Inflammatory macrophage treated with lipopolysaccharide for 4 hours (primary cell): ENCODE measurements around the gene ACVR1.
"Not testable (repeated sequence)": the region's sequence is repeated elsewhere in the genome, so short reads cannot be mapped to it uniquely, and the experiment has no call there.

Source experiments
- DNase-seq: peaks from one replicate; pipeline ENCODE4 v3.0.0-alpha.2; 2020

ACVR1 gene

GRCh38 chr2:157748371-157749142 is 127.6 kb downstream of the ACVR1 start:
- no peak for DNase-seq

DNA sequence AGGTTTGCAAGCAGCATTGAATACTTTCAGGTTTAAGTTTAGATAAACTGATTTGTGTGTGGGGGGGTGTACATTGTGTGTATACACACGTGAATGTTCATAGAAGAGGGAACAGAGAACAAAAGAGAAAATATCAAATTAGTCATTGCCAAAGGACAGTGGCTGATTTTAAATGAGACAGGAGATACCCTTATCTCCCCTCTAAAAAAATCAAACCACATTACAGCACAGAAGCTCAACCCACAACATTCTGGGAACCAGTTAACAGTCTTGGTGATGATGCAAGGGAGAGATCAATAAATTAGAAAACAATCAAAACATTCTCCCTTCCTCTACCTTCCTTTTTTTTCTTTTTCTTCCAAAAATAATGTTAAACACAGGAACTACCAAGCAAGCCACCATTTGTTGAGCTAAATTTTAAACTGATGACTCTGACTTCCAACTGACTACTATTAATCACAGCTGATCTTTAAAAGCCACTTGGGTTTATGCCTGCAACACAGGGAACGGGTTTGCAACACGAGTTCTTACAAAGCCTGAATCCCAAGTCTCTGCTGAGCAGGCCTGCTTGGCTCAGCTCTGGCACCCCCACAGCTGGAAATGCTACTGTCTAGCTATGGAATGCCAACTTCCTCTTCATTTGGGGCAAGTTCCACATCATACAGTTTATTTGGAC is 128.3 kb downstream of the ACVR1 start:
- no peak for DNase-seq

GRCh38 chr2:157747280-157747679 is 128.8 kb downstream of the ACVR1 start:
- no peak for DNase-seq

DNA sequence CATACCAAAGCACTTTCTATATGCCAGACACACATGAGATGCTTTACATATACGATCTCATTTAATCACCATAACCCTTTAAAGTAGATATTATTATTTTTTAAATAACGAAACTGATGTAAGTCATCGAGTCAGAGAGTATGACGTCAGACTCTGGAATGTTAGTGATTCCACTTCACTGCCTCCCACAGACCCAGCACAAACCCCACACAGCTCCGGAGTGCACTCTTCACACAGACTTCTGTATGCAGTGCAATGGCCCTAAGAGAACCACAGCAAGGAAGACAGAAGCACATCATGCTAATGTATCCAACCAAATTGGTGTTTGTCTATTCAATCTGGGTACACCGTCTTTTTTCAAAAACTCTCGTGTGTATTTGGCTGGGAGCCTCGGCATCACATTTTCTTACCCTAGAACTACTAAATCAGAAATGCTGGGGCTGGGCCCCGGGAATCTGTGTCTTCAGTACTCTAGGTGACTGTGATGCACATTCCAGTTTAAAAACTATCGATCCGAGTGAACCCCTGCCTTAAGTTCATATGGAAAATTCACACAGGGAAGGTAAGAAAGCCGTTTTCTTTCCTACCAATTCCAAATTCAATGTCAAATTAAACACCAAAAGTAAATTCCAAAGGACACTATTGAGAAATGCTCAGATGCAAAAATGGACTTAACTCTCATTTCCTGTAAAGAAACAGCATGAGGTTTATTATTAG is 129.7 kb downstream of the ACVR1 start:
- no peak for DNase-seq

DNA sequence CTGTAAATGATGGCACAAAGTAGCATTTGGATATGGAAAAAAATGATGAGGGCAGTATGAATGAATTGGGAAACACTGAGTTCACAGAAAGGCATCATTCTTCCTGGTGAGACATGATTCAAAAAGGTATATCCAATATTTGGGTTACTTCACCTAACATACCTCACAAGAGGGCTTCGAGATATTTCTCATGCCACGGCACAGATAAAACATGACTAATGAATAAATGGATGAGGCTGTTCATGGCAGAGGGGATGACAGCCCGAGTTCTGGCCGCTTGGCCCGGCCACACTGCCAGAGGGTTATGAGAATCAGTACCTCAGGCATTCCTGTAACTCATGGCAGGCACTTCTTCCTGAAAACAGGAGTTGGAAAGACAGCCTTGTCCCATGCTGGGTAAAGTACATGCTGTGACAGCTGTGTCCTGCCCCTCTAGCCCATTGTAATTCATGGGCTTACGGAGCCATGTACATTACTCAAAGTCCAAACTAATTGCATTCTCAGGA is 131.5 kb downstream of the ACVR1 start:
- DNase-seq, result no peak

DNA sequence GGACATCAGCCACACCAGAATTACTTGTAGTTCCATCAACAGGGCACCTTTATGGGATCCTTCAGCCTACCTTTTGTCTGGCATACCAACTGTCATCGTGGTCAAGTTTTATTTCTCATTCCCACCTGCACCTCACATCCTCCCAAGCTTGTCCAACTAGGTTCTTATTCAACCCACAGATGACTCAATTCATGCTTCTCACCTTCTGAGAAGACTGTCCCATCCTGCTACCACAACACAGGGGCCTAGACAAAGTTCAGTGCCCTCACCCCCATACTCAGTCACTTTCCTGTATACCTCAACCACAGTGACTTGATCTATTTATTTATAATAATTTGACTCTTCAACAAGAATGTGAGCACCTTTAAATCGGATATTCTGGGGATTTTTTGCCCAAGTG is 133.1 kb downstream of the ACVR1 start:
- no peak for DNase-seq

DNA sequence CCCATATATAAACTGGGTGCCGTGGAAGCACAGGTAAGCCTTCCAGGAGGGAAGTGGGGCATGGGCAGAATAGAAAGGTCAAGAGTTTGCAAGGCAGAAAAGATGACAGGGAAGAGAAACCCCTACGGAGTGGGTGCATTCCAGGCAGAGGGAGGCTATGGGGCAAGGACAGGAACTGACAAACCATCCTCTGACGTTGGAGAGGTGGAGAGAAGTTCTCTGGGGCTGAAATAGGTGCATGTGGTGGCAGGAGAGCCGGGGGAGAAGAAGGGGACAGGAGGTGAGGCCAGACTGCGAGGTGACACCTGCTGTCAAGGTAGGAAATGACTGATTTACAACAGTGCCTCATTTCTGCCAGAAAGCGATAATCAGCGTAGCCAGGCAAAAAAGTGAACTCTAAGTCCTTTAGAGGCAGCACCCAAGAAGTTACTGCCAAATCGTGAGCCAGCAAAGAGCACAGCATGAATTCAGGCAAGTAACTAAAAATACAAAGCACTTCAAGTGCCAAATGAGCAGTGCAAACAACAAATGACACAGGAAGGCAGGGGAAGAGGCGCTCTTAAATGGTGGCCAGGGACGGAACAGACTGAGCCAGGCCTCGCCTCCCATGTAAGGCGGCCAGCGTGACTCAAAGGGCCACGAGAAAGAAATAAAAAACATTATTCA is 134.2 kb downstream of the ACVR1 start:
- DNase-seq, result no peak

DNA sequence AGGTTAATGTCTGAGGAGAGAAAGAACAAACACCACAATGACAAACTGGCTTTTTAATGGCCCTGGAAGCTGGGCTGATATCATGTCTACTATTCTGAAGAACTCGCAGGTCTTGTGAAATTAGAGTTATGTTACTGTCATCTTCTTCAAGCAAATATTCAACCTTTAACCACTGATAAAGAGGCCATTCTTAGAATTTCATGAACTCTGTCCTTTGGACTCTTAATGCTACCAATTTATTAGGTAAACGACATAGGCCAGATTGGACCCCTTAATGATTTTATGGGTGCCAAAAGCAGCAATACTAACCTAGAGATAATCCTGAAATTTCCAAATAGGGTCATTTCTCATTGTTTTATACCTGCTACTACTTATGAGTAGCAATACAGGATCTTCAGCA is 138.5 kb downstream of the ACVR1 start:
- DNase-seq, result no peak

GRCh38 chr2:157735532-157735931 is 140.6 kb downstream of the ACVR1 start:
- DNase-seq, result no peak

DNA sequence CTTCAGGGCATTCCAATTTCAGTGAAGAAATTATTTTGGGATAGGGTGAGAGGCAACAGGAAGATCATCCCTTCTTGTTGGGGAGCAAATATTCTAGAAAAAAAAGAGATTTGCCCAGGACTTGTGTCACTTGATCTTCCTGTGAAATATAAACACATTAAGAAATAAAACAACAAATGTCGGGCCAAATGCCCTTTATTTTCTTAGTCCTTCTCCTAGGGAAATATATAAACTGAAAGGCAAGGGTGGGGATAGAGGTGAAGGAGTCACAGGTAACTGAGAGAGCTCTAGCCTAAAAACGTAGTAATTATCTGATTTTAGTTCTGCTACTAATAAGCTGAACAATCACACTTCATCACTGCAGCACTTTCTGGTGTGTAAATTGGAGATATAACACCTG is 142.9 kb downstream of the ACVR1 start:
- no peak for DNase-seq

DNA sequence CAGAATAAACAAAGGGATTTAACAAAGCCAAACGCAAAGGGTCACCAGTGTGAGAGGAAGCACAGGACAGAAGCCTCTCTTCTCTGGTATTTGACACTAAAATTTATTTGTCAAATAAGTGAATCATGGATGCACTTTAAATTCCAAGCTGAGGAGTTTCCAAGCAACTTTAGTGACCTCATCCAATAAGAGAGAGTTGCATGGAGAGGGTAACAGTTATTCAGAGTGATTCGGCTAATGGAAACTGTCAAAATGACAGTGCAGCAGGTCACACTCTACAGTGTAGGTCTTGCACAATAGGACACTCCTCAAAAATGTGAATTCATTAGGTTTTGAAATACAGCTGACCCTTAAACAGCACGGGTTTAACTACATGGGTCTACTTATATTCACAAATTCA is 143.5 kb downstream of the ACVR1 start:
- no peak for DNase-seq

GRCh38 chr2:157727693-157728092 is 148.4 kb downstream of the ACVR1 start:
- no peak for DNase-seq

- DNase-seq, result no peak
These were observed 149.2 kb downstream of the ACVR1 start for GRCh38 chr2:157726946-157727345.

- DNase-seq, result no peak
These were observed 150.3 kb downstream of the ACVR1 start for GRCh38 chr2:157725846-157726245.

- DNase-seq, result peak; percentile 6
These were observed 153.4 kb downstream of the ACVR1 start for GRCh38 chr2:157722580-157723234.

DNA sequence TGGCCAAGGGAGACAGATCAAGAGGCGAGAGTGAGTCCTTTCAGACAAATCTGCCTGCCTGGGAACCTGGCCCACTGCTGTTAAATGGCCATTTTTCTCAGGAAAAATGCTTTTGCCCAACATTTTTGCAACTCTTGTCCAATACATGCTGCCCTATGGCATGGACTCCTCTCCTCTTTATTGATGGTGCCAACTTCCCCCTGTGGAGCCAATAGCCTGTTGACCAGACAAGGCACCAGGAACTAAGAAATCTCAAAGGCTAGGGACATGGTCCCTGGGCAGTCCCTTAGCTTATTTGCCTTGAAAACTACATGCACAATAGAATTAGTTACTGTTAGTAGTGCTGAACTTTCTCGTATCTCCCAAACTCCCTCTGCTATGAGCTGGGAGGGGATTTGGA is 155.6 kb downstream of the ACVR1 start:
- DNase-seq, result no peak

DNA sequence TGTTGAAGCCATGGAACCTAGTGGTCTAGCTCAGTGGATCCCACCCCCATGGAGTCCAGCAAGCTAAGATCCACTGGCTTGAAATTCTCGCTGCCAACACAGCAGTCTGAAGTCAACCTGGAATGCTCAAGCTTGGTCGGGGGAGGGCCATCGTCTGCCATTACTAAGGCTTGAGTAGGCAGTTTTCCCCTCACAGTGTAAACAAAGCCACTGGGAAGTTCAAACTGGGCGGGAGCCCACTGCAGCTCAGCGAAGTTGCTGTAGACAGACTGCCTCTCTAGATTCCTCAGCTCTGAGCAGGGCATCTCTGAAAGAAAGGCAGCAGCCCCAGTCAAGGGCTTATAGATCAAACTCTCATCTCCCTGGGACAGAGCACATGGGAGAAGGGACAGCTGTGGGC is 171.5 kb downstream of the ACVR1 start:
- DNase-seq, result not testable (repeated sequence)

GRCh38 chr2:157704148-157704547 is 172.0 kb downstream of the ACVR1 start:
- not testable (repeated sequence) for DNase-seq

- no peak for DNase-seq
These were observed 176.3 kb downstream of the ACVR1 start for GRCh38 chr2:157699806-157700205.

DNA sequence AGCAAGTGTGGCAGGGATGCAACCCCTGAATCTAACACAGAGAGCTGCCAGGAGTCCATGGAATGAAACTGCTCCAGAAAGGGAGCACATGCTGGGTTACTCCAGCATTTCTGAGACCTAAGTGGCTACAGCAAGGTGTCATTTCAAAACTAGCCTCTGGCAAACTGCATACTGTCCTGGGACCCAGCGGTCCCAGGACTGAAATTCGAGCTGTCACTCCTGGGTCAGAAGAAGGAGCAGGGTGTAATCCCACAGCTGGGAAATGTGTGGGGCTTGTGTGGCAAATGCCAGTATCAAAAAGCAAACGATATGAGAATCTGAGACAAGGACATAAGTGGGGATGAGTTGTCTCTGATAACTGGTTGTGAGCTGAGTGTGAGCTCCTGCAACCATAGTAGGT is 177.1 kb downstream of the ACVR1 start:
- no peak for DNase-seq

- no peak for DNase-seq
These were observed 177.7 kb downstream of the ACVR1 start for GRCh38 chr2:157698430-157698829.

- no peak for DNase-seq
These were observed 180.1 kb downstream of the ACVR1 start for GRCh38 chr2:157696036-157696435.

DNA sequence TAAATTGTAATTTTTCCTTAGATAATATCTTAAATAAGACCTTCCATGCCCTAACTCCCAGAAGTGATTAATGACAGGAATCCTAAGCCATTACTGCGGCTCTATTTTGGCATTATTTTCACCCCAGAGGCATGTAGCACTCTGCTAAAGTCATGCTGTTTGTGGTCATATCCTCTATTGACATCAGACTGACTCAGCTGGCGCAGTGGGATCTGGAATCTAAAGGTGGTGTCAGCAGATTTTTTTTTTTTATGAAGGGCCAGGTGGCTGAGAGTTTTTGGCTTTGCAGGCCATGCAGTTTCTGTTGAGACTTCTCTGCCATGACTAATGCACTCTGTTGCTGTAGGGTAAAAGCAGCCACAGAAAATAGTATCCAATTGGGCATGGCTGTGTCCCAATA is 183.4 kb downstream of the ACVR1 start:
- no peak for DNase-seq
